Body of pancreas (tissue), 4 donors: ENCODE data around the gene FCN3.

ENCODE experiments used
- CTCF ChIP-seq, 7 experiments: fragments of 450-650 bp in 4 of 7; fragments of 200-600 bp in 3 of 7; sonication (generic) in 3 of 7; IDR thresholded peaks; one replicate each; pipeline ENCODE4 v1.5.1; 2016 to 2019; ENCODE audit warnings: antibody characterized with exemption in 7 of 7
- POLR2A ChIP-seq, 3 donors: fragments of 450-650 bp; IDR thresholded peaks; one replicate each; pipeline ENCODE4 v1.6.1; 2016; ENCODE audit warnings: antibody characterized with exemption in 3 of 3, mild to moderate bottlenecking in 2 of 3

GRCh38 chr1:27353166-27353565 lies 21.5 kb downstream of the FCN3 start:
- TF ChIP-seq CTCF (IDR thresholded peaks at IDR 0.05) (no peak), POLR2A (IDR thresholded peaks at IDR 0.05) (no peak)
